Naive thymus-derived CD4-positive, alpha-beta T cell (primary cell): ENCODE data around the gene ARIH2. TPM values are rescaled to one million over a fixed set of nuclear protein-coding genes. Genes with fewer than 3 reads are reported as not detected.

Source experiments
- ATAC-seq: fragments of 150-1000 bp; cut with Tn5 transposase; 2 replicates; pipeline ENCODE4 v1.10.0; 2021; ENCODE audit warnings: mild to moderate bottlenecking, moderate library complexity
- CTCF ChIA-PET: fragments of 350-600 bp; sonication (Branson Sonifier 250); formaldehyde crosslinking; loops from one replicate; lab custom pipeline; 2021; ENCODE audit warnings: antibody characterized with exemption; lab: Charles Lee
- POLR2A ChIA-PET: fragments of 350-600 bp; sonication (Branson Sonifier 250); formaldehyde crosslinking; loops from one replicate; lab custom pipeline; 2021; ENCODE audit warnings: antibody characterized with exemption, inconsistent platforms; lab: Charles Lee
- DNase-seq, 9 donors: peaks; one replicate each; pipeline versions ENCODE4 v3.0.0 to v3.0.0-alpha.2; 2020 to 2022; ENCODE audit warnings: mixed read lengths in 1 of 9
- H3K27ac ChIP-seq: one replicate; pipeline ENCODE4 v1.7.0; 2013; ENCODE audit warnings: mild to moderate bottlenecking, low read depth, low read length, moderate library complexity
- H3K27me3 ChIP-seq, 2 donors: one replicate each; pipeline ENCODE4 v1.7.0; 2013; ENCODE audit warnings: low read length in 2 of 2, mild to moderate bottlenecking in 2 of 2, moderate library complexity in 2 of 2; ENCODE audit not compliant: control insufficient read depth in 2 of 2, insufficient read depth in 2 of 2
- H3K36me3 ChIP-seq, 3 experiments: 1 replicate in 2 of 3; 2 replicates in 1 of 3; pipeline ENCODE4 v1.7.0; 2013; ENCODE audit warnings: low read length in 3 of 3, mild to moderate bottlenecking in 3 of 3, moderate library complexity in 1 of 3; ENCODE audit not compliant: insufficient read depth in 3 of 3, control insufficient read depth in 2 of 3
- H3K4me1 ChIP-seq, 2 donors: one replicate each; pipeline ENCODE4 v1.7.0; 2013; ENCODE audit warnings: low read length in 2 of 2, mild to moderate bottlenecking in 2 of 2, moderate library complexity in 1 of 2; ENCODE audit not compliant: control insufficient read depth in 2 of 2, insufficient read depth in 2 of 2
- H3K4me3 ChIP-seq: 2 replicates; pipeline ENCODE4 v1.7.0; 2013; ENCODE audit warnings: mild to moderate bottlenecking, low read length
- H3K9me3 ChIP-seq, 3 experiments: 1 replicate in 2 of 3; 2 replicates in 1 of 3; pipeline ENCODE4 v1.7.0; 2013; ENCODE audit warnings: low read length in 3 of 3; ENCODE audit not compliant: control insufficient read depth in 2 of 3
- H3K27ac Mint-ChIP-seq, 9 donors: one replicate each; pipeline ENCODE4 v1.8.0; 2020 to 2022; ENCODE audit warnings: mixed read lengths in 9 of 9, mild to moderate bottlenecking in 8 of 9, moderate library complexity in 5 of 9, inconsistent platforms in 2 of 9
- H3K27me3 Mint-ChIP-seq, 5 donors: one replicate each; pipeline ENCODE4 v1.8.0; 2021 to 2022; ENCODE audit warnings: mixed read lengths in 5 of 5, mild to moderate bottlenecking in 1 of 5
- H3K36me3 Mint-ChIP-seq, 5 donors: one replicate each; pipeline ENCODE4 v1.8.0; 2020 to 2022; ENCODE audit warnings: mixed read lengths in 5 of 5, mild to moderate bottlenecking in 3 of 5, inconsistent platforms in 1 of 5
- H3K4me1 Mint-ChIP-seq, 7 donors: one replicate each; pipeline ENCODE4 v1.8.0; 2020 to 2022; ENCODE audit warnings: mixed read lengths in 7 of 7, mild to moderate bottlenecking in 3 of 7, inconsistent platforms in 1 of 7
- H3K4me3 Mint-ChIP-seq, 10 donors: one replicate each; pipeline ENCODE4 v1.8.0; 2020 to 2022; ENCODE audit warnings: mild to moderate bottlenecking in 10 of 10, mixed read lengths in 10 of 10, moderate library complexity in 6 of 10, inconsistent platforms in 2 of 10
- H3K9me3 Mint-ChIP-seq, 11 donors: one replicate each; pipeline ENCODE4 v1.8.0; 2020 to 2022; ENCODE audit warnings: mixed read lengths in 11 of 11, mild to moderate bottlenecking in 4 of 11, inconsistent platforms in 1 of 11, moderate library complexity in 1 of 11
- intact Hi-C, 2 donors: fragments of 100-400 bp; cut with micrococcal nuclease; formaldehyde crosslinking; loops; one replicate each; pipeline ENCODE4 v1.15.1; 2023
- microRNA-seq: library from miRNA; unstranded; fragments of <30 nt; microRNA quantifications from one replicate; pipeline ENCODE4 v1.2.0, GENCODE V29; 2022; ENCODE audit warnings: borderline microRNAs expressed
- polyA plus RNA-seq, 2 donors: library from polyadenylated mRNA; unstranded; fragments of 300-500 nt; fragmentation: Illumina TruSeq; gene quantifications; one replicate each; pipeline ENCODE4 v1.2.3, GENCODE V29; 2021
- total RNA-seq, 6 experiments: library from RNA in 5 of 6; stranded (reverse) in 5 of 6; gene quantifications; 1 replicate in 5 of 6; 2 replicates in 1 of 6; pipeline ENCODE4 v1.2.3 and lab custom pipeline; 2021 to 2026

The ARIH2 gene
- total and polyA plus RNA-seq, 7 experiments from 2014 or later = 103 to 189 (median 140) TPM

- peak overlapping the region in 8 of 9 donors; percentile 46 to 100 (median 96) for H3K27ac Mint-ChIP-seq
- H3K9me3 Mint-ChIP-seq = peaks cover 0 to 6% (median 0%) of the 10 kb centered on the region in 11 donors
- peaks cover 7 to 40% (median 28%) of the 10 kb centered on the region in 7 donors for H3K4me1 Mint-ChIP-seq
- Histone ChIP-seq H3K4me3 (no peak overlapping the region), H3K36me3 (peaks cover 7 to 66% (median 26%) of the 10 kb centered on the region in 3 experiments), H3K27me3 (no peaks in the 10 kb centered on the region), H3K9me3 (no peaks in the 10 kb centered on the region), H3K4me1 (peaks cover 10 to 11% of the 10 kb centered on the region in 2 donors), H3K27ac (peak overlapping the region; percentile 98)
- CTCF ChIA-PET = interaction anchor here (0.6 kb wide), 1 partner anchor 15 kb away, joined by 3 read pairs; no protein-coding TSS in a partner anchor
- ATAC-seq = no peak
- peak overlapping the region in 1 of 10 donors; percentile 29 for H3K4me3 Mint-ChIP-seq
- H3K36me3 Mint-ChIP-seq = peaks cover 4 to 43% (median 14%) of the 10 kb centered on the region in 5 donors
- intact Hi-C loops = no loop called here
- H3K27me3 Mint-ChIP-seq = no peaks in the 10 kb centered on the region
- POLR2A ChIA-PET = interaction anchor here (0.5 to 5.2 kb wide), 2 partner anchors 8 to 23 kb away, joined by 3 to 40 read pairs; partner anchors contain the start of genes NDUFAF3 and WDR6
- no peak for DNase-seq
These were observed 111.7 kb downstream of the ARIH2 start for GRCh38 chr3:49030321-49030720.

GRCh38 chr3:49032646-49033304 lies 114.1 kb downstream of the ARIH2 start:
- Mint-ChIP-seq H3K9me3 (peaks cover 0 to 6% (median 0%) of the 10 kb centered on the region in 11 donors), H3K27me3 (no peaks in the 10 kb centered on the region), H3K4me1 (peaks cover 8 to 25% (median 20%) of the 10 kb centered on the region in 7 donors), H3K27ac (peak overlapping the region in 3 of 9 donors; percentile 28 to 43 (median 41)), H3K36me3 (peaks cover 8 to 38% (median 14%) of the 10 kb centered on the region in 5 donors), H3K4me3 (no peak overlapping the region)
- Histone ChIP-seq H3K4me3 (no peak overlapping the region), H3K9me3 (no peaks in the 10 kb centered on the region), H3K36me3 (peaks cover 7 to 74% (median 22%) of the 10 kb centered on the region in 3 experiments), H3K27ac (no peak overlapping the region), H3K4me1 (peaks cover 10 to 11% of the 10 kb centered on the region in 2 donors), H3K27me3 (no peaks in the 10 kb centered on the region)
- ChIA-PET POLR2A (interaction anchor here (0.6 to 5.2 kb wide), 4 partner anchors 11 to 415 kb away, joined by 3 to 40 read pairs (median 6); partner anchors contain the start of gene NDUFAF3), CTCF (interaction anchor here (0.7 kb wide), 1 partner anchor 11 kb away, joined by 3 read pairs; the partner anchor contains the start of gene NDUFAF3)
- ATAC-seq = no peak
- intact Hi-C loops = no loop called here
- no peak for DNase-seq

DNA sequence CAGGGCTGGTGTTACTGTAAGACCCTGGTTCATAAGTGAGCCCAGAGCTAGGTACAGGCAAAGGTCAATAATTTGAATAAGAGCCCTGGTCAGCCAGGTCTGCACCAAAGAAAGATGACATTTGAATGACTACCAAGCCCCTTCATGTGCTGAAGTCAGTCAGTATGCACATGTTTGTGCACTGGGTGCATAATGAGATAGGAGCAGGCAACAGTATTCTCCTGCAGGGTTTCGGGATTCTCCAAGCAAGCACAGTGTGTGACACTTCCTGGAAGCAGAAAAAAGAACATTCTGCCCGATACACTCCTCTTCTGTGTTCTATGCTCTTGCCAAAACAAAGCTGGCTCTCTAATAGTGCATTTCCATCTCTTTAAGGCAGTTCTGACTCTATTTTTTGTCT lies 116.0 kb downstream of the ARIH2 start:
- POLR2A ChIA-PET = interaction anchor here (0.6 to 5.2 kb wide), 2 partner anchors 13 to 15 kb away, joined by 3 to 40 read pairs; partner anchors contain the start of gene NDUFAF3
- Mint-ChIP-seq H3K27ac (peak overlapping the region in 4 of 9 donors; percentile 9 to 62 (median 32)), H3K9me3 (no peaks in the 10 kb centered on the region), H3K27me3 (no peaks in the 10 kb centered on the region), H3K4me3 (no peak overlapping the region), H3K4me1 (peaks cover under 1 to 10% (median 4%) of the 10 kb centered on the region in 7 donors), H3K36me3 (peaks cover 4 to 38% (median 14%) of the 10 kb centered on the region in 5 donors)
- Histone ChIP-seq H3K36me3 (peaks cover 7 to 75% (median 22%) of the 10 kb centered on the region in 3 experiments), H3K27me3 (no peaks in the 10 kb centered on the region), H3K9me3 (no peaks in the 10 kb centered on the region), H3K27ac (no peak overlapping the region), H3K4me3 (no peak overlapping the region), H3K4me1 (no peaks in the 10 kb centered on the region)
- ATAC-seq (no peak), DNase-seq (no peak)
- CTCF ChIA-PET = no interaction called here
- intact Hi-C loops = no loop called here

DNA sequence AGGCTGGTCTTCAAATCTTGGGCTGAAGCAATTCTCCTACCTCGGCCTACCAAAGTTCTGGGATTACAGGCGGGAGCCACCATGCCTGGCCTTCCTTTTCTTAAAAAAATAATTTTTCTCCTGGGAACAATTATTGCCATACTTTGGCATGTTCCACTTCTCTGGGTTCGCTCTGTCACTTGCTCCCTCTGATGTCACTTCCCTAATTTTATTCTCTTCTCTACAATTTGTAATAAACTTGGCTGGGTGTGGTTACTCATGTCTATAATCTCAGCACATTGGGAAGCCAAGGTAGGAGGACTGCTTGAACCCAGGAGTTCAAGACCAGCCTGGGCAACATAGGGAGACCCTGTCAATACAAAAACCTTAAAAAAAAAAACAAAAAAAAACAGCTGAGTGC lies 116.6 kb downstream of the ARIH2 start:
- Histone ChIP-seq H3K4me1 (no peaks in the 10 kb centered on the region), H3K27me3 (no peaks in the 10 kb centered on the region), H3K4me3 (no peak overlapping the region), H3K27ac (no peak overlapping the region), H3K9me3 (no peaks in the 10 kb centered on the region), H3K36me3 (peaks cover 7 to 77% (median 22%) of the 10 kb centered on the region in 3 experiments)
- Mint-ChIP-seq H3K36me3 (peaks cover 4 to 38% (median 14%) of the 10 kb centered on the region in 5 donors), H3K27me3 (no peaks in the 10 kb centered on the region), H3K4me1 (peaks cover 0 to 8% (median 3%) of the 10 kb centered on the region in 7 donors), H3K4me3 (no peak overlapping the region), H3K9me3 (no peaks in the 10 kb centered on the region), H3K27ac (peak overlapping the region in 1 of 9 donors; percentile 38)
- intact Hi-C loops = no loop called here
- peak; percentile 34 for ATAC-seq
- CTCF ChIA-PET = interaction anchor here (1.5 kb wide), 1 partner anchor 13 kb away, joined by 4 read pairs; the partner anchor contains the start of gene NDUFAF3
- POLR2A ChIA-PET = interaction anchor here (5.2 kb wide), 1 partner anchor 13 kb away, joined by 40 read pairs; the partner anchor contains the start of gene NDUFAF3
- DNase-seq = no peak

Small RNA genes lying within 50 kb of the gene (microRNA-seq; reads per million reads assigned to microRNA genes)
- 11,987 reads per million, percentile 94 among the genes with 10 or more reads in this experiment for gene MIR191
- gene MIR425 = 1,472 reads per million, percentile 86 among the genes with 10 or more reads in this experiment

Other genes starting within 250 kb of the ARIH2 start
- gene NCKIPSD, start 232.9 kb upstream of the ARIH2 start, total RNA-seq = 10 to 100 TPM; 13.7 to 42.1 (median 20.3) TPM
- 10 to 100 TPM in 1 of 2 donors, 1 to 10 TPM in 1; 8.6 to 21.9 TPM for gene NCKIPSD, start 232.9 kb upstream of the ARIH2 start, polyA plus RNA-seq
- gene IP6K2, start 201.6 kb upstream of the ARIH2 start, total RNA-seq = 10 to 100 TPM; 72.0 to 94.3 (median 85.9) TPM
- gene IP6K2, start 201.6 kb upstream of the ARIH2 start, polyA plus RNA-seq = 10 to 100 TPM; 43.0 to 50.0 TPM
- 10 to 100 TPM; 25.9 to 45.1 (median 38.9) TPM for gene PRKAR2A, start 71.0 kb upstream of the ARIH2 start, total RNA-seq
- gene PRKAR2A, start 71.0 kb upstream of the ARIH2 start, polyA plus RNA-seq = 10 to 100 TPM; 10.3 to 12.5 TPM
- gene SLC25A20, start 20.0 kb upstream of the ARIH2 start, total RNA-seq = 10 to 100 TPM in 4 of 5 experiments, 1 to 10 TPM in 1; 6.6 to 27.3 (median 12.8) TPM
- 10 to 100 TPM; 15.7 to 19.4 TPM for gene SLC25A20, start 20.0 kb upstream of the ARIH2 start, polyA plus RNA-seq
- gene P4HTM, start 71.4 kb downstream of the ARIH2 start, total RNA-seq = 10 to 100 TPM; 37.9 to 74.7 (median 53.1) TPM
- gene P4HTM, start 71.4 kb downstream of the ARIH2 start, polyA plus RNA-seq = 10 to 100 TPM; 19.7 to 28.0 TPM
- gene WDR6, start 88.5 kb downstream of the ARIH2 start, total RNA-seq = 100 to 1,000 TPM; 170 to 335 (median 204) TPM
- 100 to 1,000 TPM; 147 to 152 TPM for gene WDR6, start 88.5 kb downstream of the ARIH2 start, polyA plus RNA-seq
- 10 to 100 TPM; 18.9 to 28.6 (median 24.1) TPM for gene DALRD3, start 99.7 kb downstream of the ARIH2 start, total RNA-seq
- gene DALRD3, start 99.7 kb downstream of the ARIH2 start, polyA plus RNA-seq = 10 to 100 TPM; 24.2 to 24.6 TPM
- gene NDUFAF3, start 103.3 kb downstream of the ARIH2 start, total RNA-seq = 100 to 1,000 TPM in 1 of 5 experiments, 10 to 100 TPM in 4; 63.8 to 110 (median 89.3) TPM
- 100 to 1,000 TPM; 191 to 205 TPM for gene NDUFAF3, start 103.3 kb downstream of the ARIH2 start, polyA plus RNA-seq
- 100 to 1,000 TPM; 102 to 206 (median 121) TPM for gene IMPDH2, start 110.6 kb downstream of the ARIH2 start, total RNA-seq
- gene IMPDH2, start 110.6 kb downstream of the ARIH2 start, polyA plus RNA-seq = 100 to 1,000 TPM; 109 to 123 TPM
- 100 to 1,000 TPM; 146 to 192 (median 184) TPM for gene QRICH1, start 175.2 kb downstream of the ARIH2 start, total RNA-seq
- 10 to 100 TPM; 25.0 to 32.1 TPM for gene QRICH1, start 175.2 kb downstream of the ARIH2 start, polyA plus RNA-seq
- gene QARS1, start 185.9 kb downstream of the ARIH2 start, total RNA-seq = 100 to 1,000 TPM; 212 to 258 (median 233) TPM
- gene QARS1, start 185.9 kb downstream of the ARIH2 start, polyA plus RNA-seq = 100 to 1,000 TPM in 1 of 2 donors, 10 to 100 TPM in 1; 90.6 to 139 TPM
- gene USP19, start 202.0 kb downstream of the ARIH2 start, total RNA-seq = 100 to 1,000 TPM in 2 of 5 experiments, 10 to 100 TPM in 3; 60.0 to 106 (median 78.0) TPM
- gene USP19, start 202.0 kb downstream of the ARIH2 start, polyA plus RNA-seq = 10 to 100 TPM; 29.9 to 55.9 TPM
- gene LAMB2, start 214.2 kb downstream of the ARIH2 start, total RNA-seq = 1 to 10 TPM in 4 of 5 experiments, not detected in 1; 1.2 to 5.0 (median 1.9) TPM
- not detected for gene LAMB2, start 214.2 kb downstream of the ARIH2 start, polyA plus RNA-seq
- gene CCDC71, start 247.5 kb downstream of the ARIH2 start, total RNA-seq = 10 to 100 TPM; 16.5 to 39.5 (median 26.3) TPM
- 1 to 10 TPM; 2.0 to 2.3 TPM for gene CCDC71, start 247.5 kb downstream of the ARIH2 start, polyA plus RNA-seq